ENCODE data around the gene CELA3B.

DNA sequence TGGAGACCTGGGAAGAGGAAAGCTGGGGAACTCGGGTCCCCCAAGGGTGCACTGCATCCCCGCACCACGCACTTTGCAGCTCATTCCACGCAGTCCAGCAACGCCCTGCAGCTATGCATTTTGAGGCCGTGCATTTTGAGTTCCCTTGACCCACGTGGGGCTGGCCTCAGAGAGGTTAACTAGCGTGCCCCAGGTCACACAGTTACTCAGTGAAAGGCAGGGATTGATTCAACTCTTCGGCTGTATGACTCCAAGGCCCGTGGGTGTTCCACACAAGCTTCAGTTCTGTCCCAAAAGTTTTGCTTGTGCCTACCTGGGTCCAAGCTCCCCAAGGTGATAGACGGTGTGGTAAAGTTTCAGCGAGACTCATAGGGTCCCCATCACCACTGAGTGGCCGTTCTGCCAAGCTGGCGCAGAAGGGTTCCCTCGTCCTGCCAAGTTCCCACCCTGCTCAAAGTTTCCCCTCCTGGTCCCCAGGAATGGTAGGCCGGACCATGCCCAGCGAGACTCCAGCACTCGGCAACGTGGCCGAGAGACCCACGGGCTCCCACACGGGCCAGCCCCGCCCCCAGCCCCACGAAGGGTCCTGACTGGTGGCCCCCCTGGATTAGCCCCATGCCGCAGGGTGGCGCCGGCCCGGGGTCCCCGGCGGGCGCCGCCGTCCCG is 40.3 kb upstream of the CELA3B start:
- TF ChIP-seq CTCF (conservative IDR thresholded peaks at IDR 0.05 in 1 of 2, IDR thresholded peaks at IDR 0.05 in 1 of 2; ENCODE audit: low read depth in 1 of 2, low read length in 2 of 2) (no peak), EZH2 (IDR thresholded peaks at IDR 0.05; ENCODE audit: low read length, missing control alignments) (no peak)
